Myometrial cell (primary cell): Measurements from ENCODE around the gene DISP3. TPM values are rescaled to one million over a fixed set of nuclear protein-coding genes. Genes with fewer than 3 reads are reported as not detected.

Experiments used
- total RNA-seq: library from RNA; depleted of rRNA; stranded (reverse); fragments of >200 nt; gene quantifications from 2 replicates; pipeline ENCODE4 v1.2.3, GENCODE V29; 2015

Gene DISP3, protein sequence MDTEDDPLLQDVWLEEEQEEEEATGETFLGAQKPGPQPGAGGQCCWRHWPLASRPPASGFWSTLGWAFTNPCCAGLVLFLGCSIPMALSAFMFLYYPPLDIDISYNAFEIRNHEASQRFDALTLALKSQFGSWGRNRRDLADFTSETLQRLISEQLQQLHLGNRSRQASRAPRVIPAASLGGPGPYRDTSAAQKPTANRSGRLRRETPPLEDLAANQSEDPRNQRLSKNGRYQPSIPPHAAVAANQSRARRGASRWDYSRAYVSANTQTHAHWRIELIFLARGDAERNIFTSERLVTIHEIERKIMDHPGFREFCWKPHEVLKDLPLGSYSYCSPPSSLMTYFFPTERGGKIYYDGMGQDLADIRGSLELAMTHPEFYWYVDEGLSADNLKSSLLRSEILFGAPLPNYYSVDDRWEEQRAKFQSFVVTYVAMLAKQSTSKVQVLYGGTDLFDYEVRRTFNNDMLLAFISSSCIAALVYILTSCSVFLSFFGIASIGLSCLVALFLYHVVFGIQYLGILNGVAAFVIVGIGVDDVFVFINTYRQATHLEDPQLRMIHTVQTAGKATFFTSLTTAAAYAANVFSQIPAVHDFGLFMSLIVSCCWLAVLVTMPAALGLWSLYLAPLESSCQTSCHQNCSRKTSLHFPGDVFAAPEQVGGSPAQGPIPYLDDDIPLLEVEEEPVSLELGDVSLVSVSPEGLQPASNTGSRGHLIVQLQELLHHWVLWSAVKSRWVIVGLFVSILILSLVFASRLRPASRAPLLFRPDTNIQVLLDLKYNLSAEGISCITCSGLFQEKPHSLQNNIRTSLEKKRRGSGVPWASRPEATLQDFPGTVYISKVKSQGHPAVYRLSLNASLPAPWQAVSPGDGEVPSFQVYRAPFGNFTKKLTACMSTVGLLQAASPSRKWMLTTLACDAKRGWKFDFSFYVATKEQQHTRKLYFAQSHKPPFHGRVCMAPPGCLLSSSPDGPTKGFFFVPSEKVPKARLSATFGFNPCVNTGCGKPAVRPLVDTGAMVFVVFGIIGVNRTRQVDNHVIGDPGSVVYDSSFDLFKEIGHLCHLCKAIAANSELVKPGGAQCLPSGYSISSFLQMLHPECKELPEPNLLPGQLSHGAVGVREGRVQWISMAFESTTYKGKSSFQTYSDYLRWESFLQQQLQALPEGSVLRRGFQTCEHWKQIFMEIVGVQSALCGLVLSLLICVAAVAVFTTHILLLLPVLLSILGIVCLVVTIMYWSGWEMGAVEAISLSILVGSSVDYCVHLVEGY (N-terminal part only)
- under 0.01 TPM in 1 of 2 replicates, not detected in the other for total RNA-seq

DNA sequence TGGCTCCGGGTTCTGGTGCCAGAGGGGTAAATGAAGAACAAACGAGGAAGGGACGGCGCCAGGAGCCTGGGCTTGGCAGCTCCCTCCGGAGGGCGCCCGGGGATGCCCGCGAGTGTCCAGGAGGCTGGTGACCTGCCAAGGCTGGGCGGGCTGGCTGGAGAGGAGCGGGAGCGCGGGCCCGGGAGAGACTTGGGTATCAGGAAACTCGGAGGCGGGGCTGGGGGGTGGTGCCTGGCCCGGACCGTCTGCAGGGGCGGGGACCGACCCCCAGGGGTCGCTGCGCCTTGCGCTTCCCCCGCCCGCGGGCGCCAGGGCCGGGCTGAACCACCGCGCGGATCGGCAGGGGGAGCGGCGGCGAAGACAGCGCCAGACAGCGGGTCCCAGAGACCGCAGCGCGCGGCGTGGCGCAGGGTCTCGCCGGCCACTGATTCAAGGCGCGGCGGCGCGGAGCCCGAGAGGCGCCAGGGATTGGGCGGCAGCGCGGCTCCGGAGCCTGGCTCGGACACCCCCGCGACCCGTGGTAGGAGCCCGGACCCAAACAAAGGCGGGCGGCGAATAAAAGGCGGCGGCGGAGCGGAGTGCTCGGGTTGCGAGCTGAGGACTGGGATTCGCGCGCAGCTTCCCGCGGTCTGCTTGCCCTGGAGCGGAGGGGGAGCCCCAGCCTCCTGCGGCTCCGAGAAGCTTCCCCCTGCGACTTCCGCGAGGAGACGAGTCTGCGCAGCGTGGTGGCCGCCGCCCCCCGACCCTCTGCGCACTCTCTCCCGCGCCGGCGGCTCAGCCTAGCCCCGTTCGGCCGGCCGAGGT is at the start of gene DISP3:
TSS of gene DISP3 (plus strand) at position 585 of the 804 bp plus-strand sequence. CDS start 21,838 bp downstream, outside the sequence.

Other genes starting within 250 kb of the DISP3 start
- gene MTOR, start 216.6 kb upstream of the DISP3 start, total RNA-seq, result 30.3 and 33.7 TPM in 2 replicates
- gene UBIAD1, start 206.0 kb upstream of the DISP3 start, total RNA-seq, result 6.3 and 10.6 TPM in 2 replicates
- 0.18 TPM in 1 of 2 replicates, not detected in the other for gene FBXO2, start 175.3 kb downstream of the DISP3 start, total RNA-seq
- gene FBXO44, start 175.7 kb downstream of the DISP3 start, total RNA-seq, result 7.8 and 9.9 TPM in 2 replicates
- gene FBXO6, start 185.0 kb downstream of the DISP3 start, total RNA-seq, result 10.4 and 13.8 TPM in 2 replicates
- 125 and 130 TPM in 2 replicates for gene MAD2L2, start 202.0 kb downstream of the DISP3 start, total RNA-seq
- gene DRAXIN, start 212.6 kb downstream of the DISP3 start, total RNA-seq, result not detected in 2 replicates